Naive thymus-derived CD8-positive, alpha-beta T cell (primary cell): ENCODE data around the gene TSR3. TPM values are rescaled to one million over a fixed set of nuclear protein-coding genes. Genes with fewer than 3 reads are reported as not detected.

Source experiments
- ATAC-seq, 2 donors: fragments of 150-1000 bp; cut with Tn5 transposase in 1 of 2; sonication (Bioruptor Pico), chemical (Tn5 transposase) in 1 of 2; 1 replicate in 1 of 2; 2 replicates in 1 of 2; pipeline ENCODE4 v1.10.0; 2021; ENCODE audit warnings: mild to moderate bottlenecking in 2 of 2, moderate library complexity in 2 of 2
- POLR2A ChIA-PET: fragments of 350-600 bp; sonication (Branson Sonifier 250); formaldehyde crosslinking; loops from one replicate; lab custom pipeline; 2021; ENCODE audit warnings: antibody characterized with exemption; lab: Charles Lee
- DNase-seq, 10 donors: peaks; one replicate each; pipeline versions ENCODE4 v3.0.0 to v3.0.0-alpha.2; 2020 to 2022
- H3K27ac Mint-ChIP-seq, 10 donors: one replicate each; pipeline ENCODE4 v1.8.0; 2020 to 2022; ENCODE audit warnings: mild to moderate bottlenecking in 10 of 10, mixed read lengths in 10 of 10, moderate library complexity in 4 of 10, inconsistent platforms in 1 of 10
- H3K27me3 Mint-ChIP-seq, 5 donors: one replicate each; pipeline ENCODE4 v1.8.0; 2021 to 2022; ENCODE audit warnings: mixed read lengths in 5 of 5
- H3K36me3 Mint-ChIP-seq, 3 donors: one replicate each; pipeline ENCODE4 v1.8.0; 2020 to 2022; ENCODE audit warnings: mixed read lengths in 3 of 3, mild to moderate bottlenecking in 2 of 3, inconsistent platforms in 1 of 3
- H3K4me1 Mint-ChIP-seq, 4 donors: one replicate each; pipeline ENCODE4 v1.8.0; 2021 to 2022; ENCODE audit warnings: mixed read lengths in 4 of 4
- H3K4me3 Mint-ChIP-seq, 10 donors: one replicate each; pipeline ENCODE4 v1.8.0; 2020 to 2022; ENCODE audit warnings: mild to moderate bottlenecking in 10 of 10, mixed read lengths in 10 of 10, moderate library complexity in 6 of 10, inconsistent platforms in 1 of 10
- H3K9me3 Mint-ChIP-seq, 9 donors: one replicate each; pipeline ENCODE4 v1.8.0; 2020 to 2022; ENCODE audit warnings: mixed read lengths in 9 of 9, mild to moderate bottlenecking in 3 of 9, inconsistent platforms in 1 of 9, moderate library complexity in 1 of 9
- polyA plus RNA-seq, 3 donors: library from polyadenylated mRNA; unstranded; fragments of 300-500 nt; fragmentation: Illumina TruSeq; gene quantifications; one replicate each; pipeline ENCODE4 v1.2.3, GENCODE V29; 2021
- total RNA-seq, 8 experiments: library from RNA in 2 of 8; stranded (reverse) in 2 of 8; gene quantifications; one replicate each; pipeline ENCODE4 v1.2.3 and lab custom pipeline; 2021 to 2026

Gene TSR3
- total and polyA plus RNA-seq, 5 experiments from 2014 or later, result 37.1 to 99.4 (median 88.8) TPM

GRCh38 chr16:1357906-1358566 lies 6.4 kb upstream of the TSR3 start:
- Mint-ChIP-seq H3K27ac (peak overlapping the region in 3 of 10 donors; percentile 16 to 53 (median 40)), H3K4me1 (peaks cover 15 to 29% (median 22%) of the 10 kb centered on the region in 4 donors), H3K4me3 (no peak overlapping the region), H3K27me3 (no peaks in the 10 kb centered on the region), H3K9me3 (no peaks in the 10 kb centered on the region), H3K36me3 (peaks cover 0 to 23% (median 0%) of the 10 kb centered on the region in 3 donors)
- ATAC-seq (no peak), DNase-seq (no peak)
- POLR2A ChIA-PET, result no interaction called here

GRCh38 chr16:1356061-1356900 lies 4.6 kb upstream of the TSR3 start:
- peaks cover 20 to 41% (median 31%) of the 10 kb centered on the region in 4 donors for H3K4me1 Mint-ChIP-seq
- peaks cover 0 to 2% (median 0%) of the 10 kb centered on the region in 9 donors for H3K9me3 Mint-ChIP-seq
- peak overlapping the region in 1 of 10 donors; percentile 73 for H3K27ac Mint-ChIP-seq
- peaks cover 0 to 16% (median 0%) of the 10 kb centered on the region in 3 donors for H3K36me3 Mint-ChIP-seq
- no peak for DNase-seq
- POLR2A ChIA-PET, result interaction anchor here (0.8 kb wide), 1 partner anchor 24 kb away, joined by 4 read pairs; no protein-coding TSS in a partner anchor
- H3K27me3 Mint-ChIP-seq, result no peaks in the 10 kb centered on the region
- H3K4me3 Mint-ChIP-seq, result peak overlapping the region in 1 of 10 donors; percentile 7
- no peak for ATAC-seq

- peak overlapping the region in 1 of 10 donors; percentile 73 for H3K27ac Mint-ChIP-seq
- no peaks in the 10 kb centered on the region for H3K27me3 Mint-ChIP-seq
Observed at GRCh38 chr16:1355591-1355990, 3.9 kb upstream of the TSR3 start.

GRCh38 chr16:1354815-1355540 lies 3.3 kb upstream of the TSR3 start:
- H3K27ac Mint-ChIP-seq, result peak overlapping the region in 5 of 10 donors; percentile 22 to 84 (median 73)
- H3K4me1 Mint-ChIP-seq, result peaks cover 18 to 49% (median 39%) of the 10 kb centered on the region in 4 donors
- no peaks in the 10 kb centered on the region for H3K27me3 Mint-ChIP-seq
- DNase-seq, result no peak
- POLR2A ChIA-PET, result interaction anchor here (0.8 to 0.9 kb wide), 2 partner anchors 25 to 36 kb away, joined by 4 read pairs; no protein-coding TSS in a partner anchor
- peaks cover 0 to 12% (median 0%) of the 10 kb centered on the region in 3 donors for H3K36me3 Mint-ChIP-seq
- H3K9me3 Mint-ChIP-seq, result peaks cover 0 to 2% (median 0%) of the 10 kb centered on the region in 9 donors
- peak overlapping the region in 4 of 10 donors; percentile 26 to 68 (median 36) for H3K4me3 Mint-ChIP-seq
- ATAC-seq, result no peak

More at GRCh38 chr16:1355591-1355990, 3.9 kb upstream of the TSR3 start:
- POLR2A ChIA-PET, result interaction anchor here (0.8 to 0.9 kb wide), 2 partner anchors 24 to 37 kb away, joined by 4 read pairs; no protein-coding TSS in a partner anchor
- H3K4me1 Mint-ChIP-seq, result peaks cover 20 to 43% (median 36%) of the 10 kb centered on the region in 4 donors
- no peak for DNase-seq
- H3K4me3 Mint-ChIP-seq, result peak overlapping the region in 2 of 10 donors; percentile 4 to 22
- H3K36me3 Mint-ChIP-seq, result peaks cover 0 to 13% (median 0%) of the 10 kb centered on the region in 3 donors
- ATAC-seq, result no peak
- peaks cover 0 to 2% (median 0%) of the 10 kb centered on the region in 9 donors for H3K9me3 Mint-ChIP-seq

- peak; percentile 39 to 41 for ATAC-seq
- Mint-ChIP-seq H3K27ac (peak overlapping the region; percentile 31 to 90 (median 80)), H3K36me3 (peaks cover 0 to 11% (median 0%) of the 10 kb centered on the region in 3 donors), H3K9me3 (peaks cover 0 to 2% (median 0%) of the 10 kb centered on the region in 9 donors), H3K27me3 (no peaks in the 10 kb centered on the region), H3K4me3 (peak overlapping the region; percentile 71 to 86 (median 76)), H3K4me1 (peaks cover 16 to 44% (median 37%) of the 10 kb centered on the region in 4 donors)
- DNase-seq, result no peak
- POLR2A ChIA-PET, result interaction anchor here (0.7 to 1.2 kb wide), 6 partner anchors 9 to 139 kb away, joined by 3 to 11 read pairs (median 3); partner anchors contain the start of gene UBE2I
Observed at GRCh38 chr16:1351215-1351581, 480 bp downstream of the TSR3 start.

GRCh38 chr16:1350691-1351090 lies 987 bp downstream of the TSR3 start:
- DNase-seq, result no peak
- H3K9me3 Mint-ChIP-seq, result peaks cover 0 to 2% (median 0%) of the 10 kb centered on the region in 9 donors
- POLR2A ChIA-PET, result interaction anchor here (0.7 to 1.2 kb wide), 6 partner anchors 8 to 140 kb away, joined by 3 to 11 read pairs (median 3); partner anchors contain the start of gene UBE2I
- H3K4me1 Mint-ChIP-seq, result peaks cover 16 to 42% (median 36%) of the 10 kb centered on the region in 4 donors
- no peak for ATAC-seq
- H3K4me3 Mint-ChIP-seq, result peak overlapping the region; percentile 71 to 86 (median 76)
- no peaks in the 10 kb centered on the region for H3K27me3 Mint-ChIP-seq
- peaks cover 0 to 11% (median 0%) of the 10 kb centered on the region in 3 donors for H3K36me3 Mint-ChIP-seq
- H3K27ac Mint-ChIP-seq, result peak overlapping the region; percentile 32 to 90 (median 79)

GRCh38 chr16:1349951-1350350 lies 1.7 kb downstream of the TSR3 start:
- Mint-ChIP-seq H3K4me3 (peak overlapping the region in 9 of 10 donors; percentile 14 to 86 (median 66)), H3K4me1 (peaks cover 11 to 35% (median 30%) of the 10 kb centered on the region in 4 donors), H3K27ac (peak overlapping the region in 6 of 10 donors; percentile 4 to 77 (median 71)), H3K36me3 (peaks cover 0 to 11% (median 0%) of the 10 kb centered on the region in 3 donors), H3K9me3 (peaks cover 0 to 2% (median 0%) of the 10 kb centered on the region in 9 donors), H3K27me3 (no peaks in the 10 kb centered on the region)
- no peak for ATAC-seq
- POLR2A ChIA-PET, result no interaction called here
- no peak for DNase-seq

GRCh38 chr16:1349351-1349750 lies 2.3 kb downstream of the TSR3 start:
- peak overlapping the region in 3 of 10 donors; percentile 2 to 41 (median 34) for H3K4me3 Mint-ChIP-seq
- ATAC-seq (no peak), DNase-seq (no peak)
- no peaks in the 10 kb centered on the region for H3K27me3 Mint-ChIP-seq
- H3K9me3 Mint-ChIP-seq, result peaks cover 0 to 2% (median 0%) of the 10 kb centered on the region in 9 donors
- POLR2A ChIA-PET, result no interaction called here
- peaks cover 0 to 11% (median 0%) of the 10 kb centered on the region in 3 donors for H3K36me3 Mint-ChIP-seq
- H3K27ac Mint-ChIP-seq, result no peak overlapping the region
- H3K4me1 Mint-ChIP-seq, result peaks cover 11 to 35% (median 26%) of the 10 kb centered on the region in 4 donors

GRCh38 chr16:1348926-1349325 lies 2.8 kb downstream of the TSR3 start:
- H3K27ac Mint-ChIP-seq, result no peak overlapping the region
- ATAC-seq, result no peak
- H3K9me3 Mint-ChIP-seq, result peaks cover 0 to 2% (median 0%) of the 10 kb centered on the region in 9 donors
- no peak for DNase-seq
- H3K4me3 Mint-ChIP-seq, result peak overlapping the region in 4 of 10 donors; percentile 2 to 41 (median 33)
- POLR2A ChIA-PET, result no interaction called here
- no peaks in the 10 kb centered on the region for H3K27me3 Mint-ChIP-seq
- peaks cover 0 to 11% (median 0%) of the 10 kb centered on the region in 3 donors for H3K36me3 Mint-ChIP-seq
- peaks cover 11 to 34% (median 25%) of the 10 kb centered on the region in 4 donors for H3K4me1 Mint-ChIP-seq

- peaks cover 0 to 11% (median 0%) of the 10 kb centered on the region in 3 donors for H3K36me3 Mint-ChIP-seq
- H3K27ac Mint-ChIP-seq, result no peak overlapping the region
Observed at GRCh38 chr16:1348441-1348840, 3.2 kb downstream of the TSR3 start.

GRCh38 chr16:1347962-1348361 lies 3.7 kb downstream of the TSR3 start:
- no peak overlapping the region for H3K27ac Mint-ChIP-seq
- peaks cover 0 to 2% (median 0%) of the 10 kb centered on the region in 9 donors for H3K9me3 Mint-ChIP-seq
- H3K27me3 Mint-ChIP-seq, result no peaks in the 10 kb centered on the region
- ATAC-seq (no peak), DNase-seq (no peak)
- H3K4me3 Mint-ChIP-seq, result no peak overlapping the region
- H3K4me1 Mint-ChIP-seq, result peaks cover 11 to 30% (median 22%) of the 10 kb centered on the region in 4 donors
- H3K36me3 Mint-ChIP-seq, result peaks cover 0 to 11% (median 0%) of the 10 kb centered on the region in 3 donors
- POLR2A ChIA-PET, result interaction anchor here (0.7 kb wide), 1 partner anchor 24 kb away, joined by 3 read pairs; no protein-coding TSS in a partner anchor

More at GRCh38 chr16:1348441-1348840, 3.2 kb downstream of the TSR3 start:
- POLR2A ChIA-PET, result no interaction called here
- Mint-ChIP-seq H3K4me3 (no peak overlapping the region), H3K27me3 (no peaks in the 10 kb centered on the region), H3K9me3 (peaks cover 0 to 2% (median 0%) of the 10 kb centered on the region in 9 donors), H3K4me1 (peaks cover 10 to 30% (median 21%) of the 10 kb centered on the region in 4 donors)
- ATAC-seq (no peak), DNase-seq (no peak)
